PC-9 (cell line): ENCODE measurements around the gene SURF4.

Experiments used
- EZH2 ChIP-seq: fragments of 200-600 bp; sonication (generic); IDR thresholded peaks from 2 replicates; pipeline ENCODE4 v1.8.0; 2017; ENCODE audit warnings: antibody characterized with exemption, low read depth
- TF ChIP-seq, protein P1 (sequence below): fragments of 200-600 bp; sonication (generic); conservative IDR thresholded peaks from 2 replicates; pipeline ENCODE4 v1.6.1; 2017; ENCODE audit warnings: mixed run types, antibody characterized with exemption, mild to moderate bottlenecking, moderate library complexity

GRCh38 chr9:133323991-133324703 is 51.7 kb downstream of the SURF4 start:
- TF ChIP-seq EZH2: no peak
- TF ChIP-seq, protein P1, sequence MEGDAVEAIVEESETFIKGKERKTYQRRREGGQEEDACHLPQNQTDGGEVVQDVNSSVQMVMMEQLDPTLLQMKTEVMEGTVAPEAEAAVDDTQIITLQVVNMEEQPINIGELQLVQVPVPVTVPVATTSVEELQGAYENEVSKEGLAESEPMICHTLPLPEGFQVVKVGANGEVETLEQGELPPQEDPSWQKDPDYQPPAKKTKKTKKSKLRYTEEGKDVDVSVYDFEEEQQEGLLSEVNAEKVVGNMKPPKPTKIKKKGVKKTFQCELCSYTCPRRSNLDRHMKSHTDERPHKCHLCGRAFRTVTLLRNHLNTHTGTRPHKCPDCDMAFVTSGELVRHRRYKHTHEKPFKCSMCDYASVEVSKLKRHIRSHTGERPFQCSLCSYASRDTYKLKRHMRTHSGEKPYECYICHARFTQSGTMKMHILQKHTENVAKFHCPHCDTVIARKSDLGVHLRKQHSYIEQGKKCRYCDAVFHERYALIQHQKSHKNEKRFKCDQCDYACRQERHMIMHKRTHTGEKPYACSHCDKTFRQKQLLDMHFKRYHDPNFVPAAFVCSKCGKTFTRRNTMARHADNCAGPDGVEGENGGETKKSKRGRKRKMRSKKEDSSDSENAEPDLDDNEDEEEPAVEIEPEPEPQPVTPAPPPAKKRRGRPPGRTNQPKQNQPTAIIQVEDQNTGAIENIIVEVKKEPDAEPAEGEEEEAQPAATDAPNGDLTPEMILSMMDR: no peak
